ENCODE data around the gene GPR82.
"Not testable (repeated sequence)": the region's sequence is repeated elsewhere in the genome, so short reads cannot be mapped to it uniquely, and the experiment has no call there.

GPR82 gene

DNA sequence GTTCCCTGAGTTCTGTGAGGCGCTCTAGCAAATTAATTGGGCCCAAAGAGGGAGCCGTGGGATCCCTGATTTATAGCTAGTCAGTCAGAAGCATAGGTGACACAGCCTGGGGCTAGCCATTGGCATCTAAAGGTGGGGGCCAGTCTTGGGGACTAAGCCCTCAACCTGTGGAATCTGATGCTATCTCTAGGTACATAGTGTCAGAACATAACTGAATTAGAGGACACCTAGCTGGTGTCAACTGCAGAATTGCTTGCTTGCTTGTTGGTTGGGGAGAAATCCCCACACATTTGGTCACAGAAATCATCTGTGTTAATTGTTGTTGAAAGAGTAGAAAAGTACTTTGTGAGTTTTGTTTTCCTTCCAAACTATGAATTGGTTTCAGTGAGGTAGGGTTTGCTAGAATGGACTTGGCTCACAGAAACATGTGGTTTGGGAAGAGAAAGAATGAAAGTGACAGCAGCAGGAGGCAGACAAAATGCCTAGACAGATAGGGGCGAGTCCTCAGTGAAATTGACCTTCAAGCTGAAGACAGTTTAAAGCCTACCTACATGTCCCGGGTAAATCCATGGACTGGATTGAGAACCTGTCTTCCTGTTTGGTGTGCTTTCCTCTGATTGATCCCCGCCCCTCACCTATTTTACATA is 12.8 kb upstream of the GPR82 start:
- Histone ChIP-seq H3K36me3 (no peaks in the 10 kb centered on the region), H3K4me3 (ENCODE audit: low read depth, low read length) (no peak overlapping the region), H3K27me3 (ENCODE audit: insufficient read depth, low read depth, severe bottlenecking) (no peaks in the 10 kb centered on the region), H3K27ac (no peak overlapping the region), H3K9me3 (ENCODE audit: severe bottlenecking) (no peaks in the 10 kb centered on the region)
- TF ChIP-seq, protein P1, sequence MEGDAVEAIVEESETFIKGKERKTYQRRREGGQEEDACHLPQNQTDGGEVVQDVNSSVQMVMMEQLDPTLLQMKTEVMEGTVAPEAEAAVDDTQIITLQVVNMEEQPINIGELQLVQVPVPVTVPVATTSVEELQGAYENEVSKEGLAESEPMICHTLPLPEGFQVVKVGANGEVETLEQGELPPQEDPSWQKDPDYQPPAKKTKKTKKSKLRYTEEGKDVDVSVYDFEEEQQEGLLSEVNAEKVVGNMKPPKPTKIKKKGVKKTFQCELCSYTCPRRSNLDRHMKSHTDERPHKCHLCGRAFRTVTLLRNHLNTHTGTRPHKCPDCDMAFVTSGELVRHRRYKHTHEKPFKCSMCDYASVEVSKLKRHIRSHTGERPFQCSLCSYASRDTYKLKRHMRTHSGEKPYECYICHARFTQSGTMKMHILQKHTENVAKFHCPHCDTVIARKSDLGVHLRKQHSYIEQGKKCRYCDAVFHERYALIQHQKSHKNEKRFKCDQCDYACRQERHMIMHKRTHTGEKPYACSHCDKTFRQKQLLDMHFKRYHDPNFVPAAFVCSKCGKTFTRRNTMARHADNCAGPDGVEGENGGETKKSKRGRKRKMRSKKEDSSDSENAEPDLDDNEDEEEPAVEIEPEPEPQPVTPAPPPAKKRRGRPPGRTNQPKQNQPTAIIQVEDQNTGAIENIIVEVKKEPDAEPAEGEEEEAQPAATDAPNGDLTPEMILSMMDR (IDR thresholded peaks at IDR 0.05; ENCODE audit: low read depth, low read length): no peak
- no peak for DNase-seq

DNA sequence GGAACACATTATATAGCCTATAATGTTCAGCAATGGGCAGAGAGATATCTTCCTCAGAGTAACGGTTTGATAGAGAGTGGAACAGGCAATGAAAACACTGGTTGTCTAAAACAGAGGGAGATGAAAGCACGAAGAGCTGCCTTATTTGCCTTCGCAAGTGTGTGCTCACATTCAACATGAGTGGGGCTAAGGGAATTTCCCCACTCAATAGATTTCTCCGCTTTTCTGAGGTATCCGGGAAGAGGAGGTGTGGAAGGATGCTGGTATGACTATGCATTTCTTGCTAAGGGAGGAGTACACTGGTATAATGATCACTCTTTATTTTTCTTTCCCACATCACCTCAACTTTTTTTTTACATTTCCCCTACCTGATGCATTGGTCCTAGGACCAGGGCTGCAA is 7.8 kb upstream of the GPR82 start:
- Histone ChIP-seq H3K27me3 (ENCODE audit: insufficient read depth, low read depth, severe bottlenecking) (peaks cover 6% of the 10 kb centered on the region), H3K9me3 (ENCODE audit: severe bottlenecking) (no peaks in the 10 kb centered on the region), H3K4me3 (ENCODE audit: low read depth, low read length) (no peak overlapping the region), H3K27ac (no peak overlapping the region), H3K36me3 (no peaks in the 10 kb centered on the region)
- no peak for DNase-seq
- TF ChIP-seq, protein P1 (IDR thresholded peaks at IDR 0.05; ENCODE audit: low read depth, low read length): no peak

DNA sequence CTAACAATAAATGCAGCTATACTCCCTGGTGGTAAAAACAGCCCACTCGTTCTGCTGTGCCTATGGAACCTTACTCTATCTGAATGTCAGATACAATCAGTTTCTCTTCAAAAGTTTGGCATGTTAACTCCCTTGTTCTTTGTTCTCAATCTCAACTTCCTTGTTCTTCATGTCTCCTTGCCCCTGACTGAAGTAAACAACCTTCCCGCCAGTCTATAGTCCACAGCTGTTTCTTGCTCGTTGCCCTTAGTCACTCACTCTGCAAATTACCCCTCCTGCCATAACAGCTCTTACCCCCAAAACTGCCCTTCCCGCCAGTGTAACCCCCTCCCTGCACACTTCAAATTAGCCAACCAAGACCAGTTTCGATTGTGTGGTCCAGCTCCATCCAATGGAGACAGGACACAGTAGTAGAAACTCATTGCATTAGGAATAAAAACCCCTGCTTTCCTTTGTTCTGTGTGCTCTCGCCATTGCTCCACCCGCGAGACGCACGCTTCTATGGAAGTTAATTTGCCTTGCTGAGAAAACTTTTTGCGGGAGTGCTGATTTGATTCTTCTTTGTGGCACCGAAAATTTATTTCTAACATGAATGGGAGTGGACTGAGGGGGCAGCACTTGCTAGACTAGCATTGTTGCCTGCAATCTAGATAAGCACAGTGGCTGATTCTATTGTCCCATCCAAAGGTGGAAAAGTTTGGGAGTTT is 7.1 kb upstream of the GPR82 start:
- no peak overlapping the region for H3K27ac ChIP-seq
- H3K4me3 ChIP-seq (ENCODE audit: low read depth, low read length): no peak overlapping the region
- TF ChIP-seq, protein P1 (IDR thresholded peaks at IDR 0.05; ENCODE audit: low read depth, low read length): no peak
- no peaks in the 10 kb centered on the region for H3K9me3 ChIP-seq (ENCODE audit: severe bottlenecking)
- DNase-seq: no peak
- H3K36me3 ChIP-seq: no peaks in the 10 kb centered on the region
- H3K27me3 ChIP-seq (ENCODE audit: insufficient read depth, low read depth, severe bottlenecking): peaks cover 6% of the 10 kb centered on the region

DNA sequence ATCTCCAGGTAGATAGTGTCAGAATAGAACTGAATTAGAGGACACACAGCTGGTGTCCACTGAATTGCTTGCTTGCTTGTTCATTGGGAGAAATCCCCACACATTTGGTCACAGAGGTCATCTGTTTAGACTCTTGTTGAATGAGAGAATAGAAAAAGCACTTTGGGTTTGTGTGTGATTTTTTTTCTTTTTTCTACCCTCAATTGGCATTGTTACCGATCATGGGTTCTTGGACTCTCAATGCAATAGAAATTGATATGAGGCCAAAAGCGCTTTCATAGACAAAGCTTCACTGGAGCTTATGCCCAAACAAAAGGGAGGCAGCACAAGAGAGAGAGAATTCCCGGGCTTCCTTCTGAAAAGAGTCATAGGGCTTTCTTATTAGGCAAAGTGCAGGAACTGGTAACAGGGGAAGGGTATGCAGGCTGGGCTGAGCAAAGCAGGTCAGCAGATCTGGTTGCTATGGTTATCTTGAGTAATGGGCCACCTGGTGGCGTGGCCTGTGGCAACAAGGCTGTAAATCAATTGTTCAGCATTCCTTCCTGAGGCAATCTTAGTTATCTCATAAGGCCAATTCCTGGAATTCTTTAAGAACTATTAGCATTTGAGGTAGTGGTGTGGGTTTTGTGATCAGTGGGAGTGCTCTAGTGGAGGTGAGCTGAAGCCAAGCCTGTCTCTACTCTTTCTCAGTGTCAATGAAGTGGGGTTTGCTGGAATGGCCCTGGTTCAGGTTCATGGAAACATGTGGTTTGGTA is 5.3 kb upstream of the GPR82 start:
- peaks cover 6% of the 10 kb centered on the region for H3K27me3 ChIP-seq (ENCODE audit: insufficient read depth, low read depth, severe bottlenecking)
- no peak overlapping the region for H3K4me3 ChIP-seq (ENCODE audit: low read depth, low read length)
- TF ChIP-seq, protein P1 (IDR thresholded peaks at IDR 0.05; ENCODE audit: low read depth, low read length): no peak
- no peaks in the 10 kb centered on the region for H3K9me3 ChIP-seq (ENCODE audit: severe bottlenecking)
- no peak overlapping the region for H3K27ac ChIP-seq
- H3K36me3 ChIP-seq: no peaks in the 10 kb centered on the region
- no peak for DNase-seq

DNA sequence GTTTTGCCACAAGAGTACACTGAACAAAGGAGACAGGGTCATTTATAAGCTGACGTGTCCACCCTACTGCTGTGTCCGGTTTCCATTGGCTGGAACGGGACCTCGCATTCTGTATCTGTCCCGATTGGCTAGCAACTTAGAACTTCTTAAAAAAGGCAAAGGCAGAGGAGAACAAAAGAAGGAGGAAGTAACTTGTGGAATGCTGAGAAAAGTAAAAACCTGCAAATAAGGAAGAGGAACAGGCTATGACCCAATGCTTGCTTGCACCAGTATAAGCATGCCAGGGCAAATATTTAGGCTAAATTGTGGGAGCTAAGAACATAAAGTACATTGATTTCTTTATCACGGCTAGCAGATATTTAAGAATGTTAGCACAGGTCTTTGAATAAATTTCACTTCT is 4.4 kb upstream of the GPR82 start:
- H3K9me3 ChIP-seq (ENCODE audit: severe bottlenecking); H3K27me3 ChIP-seq (ENCODE audit: insufficient read depth, low read depth, severe bottlenecking); H3K27ac ChIP-seq; H3K36me3 ChIP-seq; H3K4me3 ChIP-seq (ENCODE audit: low read depth, low read length); DNase-seq: not testable (repeated sequence)

DNA sequence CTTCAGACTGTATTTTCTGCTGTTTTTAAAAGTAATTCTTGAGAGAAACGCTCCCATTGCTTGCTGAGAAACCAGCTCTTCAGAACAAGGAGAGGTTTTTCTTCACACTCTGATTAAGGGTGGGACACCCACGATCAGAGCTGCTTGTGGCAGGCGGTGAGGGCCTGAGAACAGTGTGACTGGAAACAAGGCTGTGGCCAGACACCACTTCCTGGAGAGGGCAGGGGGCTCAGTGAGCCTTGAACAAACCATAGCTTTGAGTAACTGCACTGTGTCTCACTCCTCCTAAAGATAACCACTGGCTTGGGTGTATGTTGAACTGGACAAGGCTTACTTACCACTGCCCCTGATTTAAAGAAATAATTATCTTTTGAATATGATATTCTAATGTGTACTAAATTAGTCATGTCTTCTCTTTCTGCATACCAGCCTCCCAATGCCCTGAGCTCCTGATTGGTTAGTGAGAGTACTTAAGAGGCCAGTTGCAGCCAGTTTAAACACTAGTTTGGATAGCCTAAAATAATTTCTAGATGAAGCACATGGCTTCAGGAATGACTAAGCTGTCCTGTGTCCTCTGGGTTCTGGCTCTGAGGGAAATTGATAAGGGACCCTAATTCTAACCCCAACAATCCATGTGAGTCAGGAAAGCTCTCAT is 3.7 kb upstream of the GPR82 start:
- no peaks in the 10 kb centered on the region for H3K36me3 ChIP-seq
- DNase-seq: no peak
- peaks cover 6% of the 10 kb centered on the region for H3K27me3 ChIP-seq (ENCODE audit: insufficient read depth, low read depth, severe bottlenecking)
- H3K4me3 ChIP-seq (ENCODE audit: low read depth, low read length): no peak overlapping the region
- H3K9me3 ChIP-seq (ENCODE audit: severe bottlenecking): no peaks in the 10 kb centered on the region
- TF ChIP-seq, protein P1 (IDR thresholded peaks at IDR 0.05; ENCODE audit: low read depth, low read length): no peak
- H3K27ac ChIP-seq: no peak overlapping the region
